NB4 (cell line): ENCODE measurements around the gene HEY2.

Experiments used
- CTCF ChIP-seq: IDR thresholded peaks from one replicate; pipeline ENCODE4 v1.5.1; 2012; ENCODE audit warnings: low read depth, low read length
- MAX ChIP-seq: IDR thresholded peaks from 2 replicates; pipeline ENCODE4 v1.6.1; 2011; ENCODE audit warnings: low read depth, low read length
- MYC ChIP-seq: IDR thresholded peaks from 2 replicates; pipeline ENCODE4 v1.6.1; 2011; ENCODE audit warnings: low read depth, low read length
- POLR2A ChIP-seq: IDR thresholded peaks from 2 replicates; pipeline ENCODE4 v1.6.1; 2011; ENCODE audit warnings: mild to moderate bottlenecking; ENCODE audit not compliant: insufficient read length; ENCODE audit errors: extremely low read depth

- TF ChIP-seq CTCF = no peak
- no peak for TF ChIP-seq POLR2A
- TF ChIP-seq MAX = no peak
- no peak for TF ChIP-seq MYC
These were observed 22.2 kb upstream of the HEY2 start for GRCh38 chr6:125727216-125727615.
